HepG2 (cell line): Measurements from ENCODE around the gene RING1. TPM values are rescaled to one million over a fixed set of nuclear protein-coding genes. Genes with fewer than 3 reads are reported as not detected.

ENCODE experiments used
- GTF3A ChIP-seq: sonication (generic); formaldehyde crosslinking; conservative IDR thresholded peaks from 2 replicates; pipeline ENCODE4 v1.4.0; 2020; ENCODE audit warnings: mild to moderate bottlenecking, missing genetic modification reagents
- MAZ ChIP-seq, 2 experiments: sonication (generic) in 1 of 2; formaldehyde crosslinking in 1 of 2; IDR thresholded peaks; 2 replicates each; pipeline versions ENCODE4 v1.5.0 to v1.6.1; 2012 to 2020; ENCODE audit warnings: low read depth in 2 of 2, mild to moderate bottlenecking in 2 of 2, borderline replicate concordance in 1 of 2, improper control_type of control experiment in 1 of 2, low read length in 1 of 2, missing genetic modification reagents in 1 of 2, moderate library complexity in 1 of 2
- RELA ChIP-seq: sonication (generic); formaldehyde crosslinking; IDR thresholded peaks from 2 replicates; pipeline ENCODE4 v1.4.0; 2020; ENCODE audit warnings: missing genetic modification reagents
- SP5 ChIP-seq: IDR thresholded peaks from 2 replicates; pipeline ENCODE4 v1.6.1; 2016; ENCODE audit warnings: low read depth, borderline replicate concordance
- ZFP37 ChIP-seq: sonication (generic); formaldehyde crosslinking; IDR thresholded peaks from 2 replicates; pipeline ENCODE4 v1.4.0; 2020; ENCODE audit warnings: missing genetic modification reagents, borderline replicate concordance
- ZMYM3 ChIP-seq: sonication (generic); formaldehyde crosslinking; IDR thresholded peaks from 2 replicates; pipeline ENCODE4 v1.5.1; 2020; ENCODE audit warnings: mild to moderate bottlenecking, missing genetic modification reagents
- polyA plus RNA-seq, 8 experiments: library from polyadenylated mRNA; depleted of rRNA in 3 of 8; stranded (reverse) in 7 of 8; unstranded in 1 of 8; fragments of >200 nt; fragmentation: Illumina TruSeq in 4 of 8; extraction: Trizol in 4 of 8; gene quantifications; 2 replicates each; pipeline versions ENCODE4 v1.2.1 to v1.2.3, GENCODE V29; 2011 to 2016; ENCODE audit warnings: low read depth in 4 of 8, missing spikeins in 1 of 8, mixed read lengths in 1 of 8; ENCODE audit not compliant: insufficient read depth in 1 of 8
- total RNA-seq, 5 experiments: library from RNA; depleted of rRNA; stranded (reverse); fragments of >200 nt; fragmentation: Illumina TruSeq; extraction: Trizol; gene quantifications; 2 replicates each; pipeline ENCODE4 v1.2.3, GENCODE V29; 2016; ENCODE audit warnings: low read depth in 1 of 5
- TF ChIP-seq, protein P1 (sequence below): sonication (generic); formaldehyde crosslinking; IDR thresholded peaks from 2 replicates; pipeline ENCODE4 v1.4.0; 2020; ENCODE audit warnings: missing genetic modification reagents
- TF ChIP-seq, protein P2 (sequence below): sonication (generic); formaldehyde crosslinking; IDR thresholded peaks from 2 replicates; pipeline ENCODE4 v1.8.0; 2022; ENCODE audit warnings: missing genetic modification reagents, low read depth, mild to moderate bottlenecking, borderline replicate concordance
- TF ChIP-seq, protein P3 (sequence below): sonication (generic); formaldehyde crosslinking; IDR thresholded peaks from 2 replicates; pipeline ENCODE4 v1.4.0; 2020; ENCODE audit warnings: mild to moderate bottlenecking, missing genetic modification reagents
- TF ChIP-seq, protein P4 (sequence below): IDR thresholded peaks from 2 replicates; pipeline ENCODE4 v1.6.1; 2018; ENCODE audit warnings: missing genetic modification reagents
- TF ChIP-seq, protein P5 (sequence below): IDR thresholded peaks from 2 replicates; pipeline ENCODE4 v1.6.1; 2016; ENCODE audit warnings: missing compliant biosample characterization, missing genetic modification reagents, borderline replicate concordance

Gene RING1
- total and polyA plus RNA-seq, 2 of the 13 experiments (the other 11 are each of a cell fraction or from before 2014, with no cell fraction given) = 23.9 to 33.6 TPM

DNA sequence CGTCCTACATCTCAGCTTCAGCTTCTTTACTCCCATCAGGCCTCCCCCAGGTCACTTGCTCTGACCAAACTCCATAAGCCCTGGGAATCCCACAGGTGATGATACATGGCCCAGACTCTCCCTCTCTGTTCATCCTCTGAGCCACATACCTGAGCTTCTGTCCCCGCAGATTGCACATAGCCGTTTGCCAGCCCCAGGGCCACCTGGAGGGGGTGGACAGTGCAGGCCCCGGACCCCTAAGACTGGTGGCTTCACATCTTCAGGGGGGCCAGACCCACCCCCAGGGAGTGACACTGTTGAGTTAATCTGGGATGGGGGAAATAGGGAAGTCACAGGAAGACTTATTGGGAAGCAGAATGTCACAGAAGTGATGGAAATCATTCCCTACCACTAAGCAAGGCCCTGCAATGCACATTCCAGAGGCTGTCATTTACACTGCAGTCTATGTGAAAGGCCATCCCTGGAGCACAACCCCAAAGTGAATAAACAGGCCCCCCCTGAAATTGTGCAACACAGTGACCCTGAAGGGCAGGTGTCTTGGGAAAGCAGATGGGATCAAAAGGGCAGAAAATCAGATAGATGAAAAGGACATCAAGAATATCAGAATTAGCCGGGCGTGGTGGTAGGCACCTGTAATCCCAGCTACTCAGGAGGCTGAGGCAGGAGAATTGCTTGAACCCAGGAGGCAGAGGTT lies 10.0 kb upstream of the RING1 start (continued):
- TF ChIP-seq, protein P1, sequence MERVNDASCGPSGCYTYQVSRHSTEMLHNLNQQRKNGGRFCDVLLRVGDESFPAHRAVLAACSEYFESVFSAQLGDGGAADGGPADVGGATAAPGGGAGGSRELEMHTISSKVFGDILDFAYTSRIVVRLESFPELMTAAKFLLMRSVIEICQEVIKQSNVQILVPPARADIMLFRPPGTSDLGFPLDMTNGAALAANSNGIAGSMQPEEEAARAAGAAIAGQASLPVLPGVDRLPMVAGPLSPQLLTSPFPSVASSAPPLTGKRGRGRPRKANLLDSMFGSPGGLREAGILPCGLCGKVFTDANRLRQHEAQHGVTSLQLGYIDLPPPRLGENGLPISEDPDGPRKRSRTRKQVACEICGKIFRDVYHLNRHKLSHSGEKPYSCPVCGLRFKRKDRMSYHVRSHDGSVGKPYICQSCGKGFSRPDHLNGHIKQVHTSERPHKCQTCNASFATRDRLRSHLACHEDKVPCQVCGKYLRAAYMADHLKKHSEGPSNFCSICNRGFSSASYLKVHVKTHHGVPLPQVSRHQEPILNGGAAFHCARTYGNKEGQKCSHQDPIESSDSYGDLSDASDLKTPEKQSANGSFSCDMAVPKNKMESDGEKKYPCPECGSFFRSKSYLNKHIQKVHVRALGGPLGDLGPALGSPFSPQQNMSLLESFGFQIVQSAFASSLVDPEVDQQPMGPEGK (CRISPR knock-in tag) = peak; percentile 100
- TF ChIP-seq GTF3A (no peak), RELA (CRISPR knock-in tag) (0 out of 2 replicates have a peak, but pooled peaks have one; percentile 21), MAZ (IDR thresholded peaks at IDR 0.05; ENCODE audit: borderline replicate concordance, low read depth, low read length) (peak; percentile 93), MAZ (CRISPR knock-in tag; IDR thresholded peaks at IDR 0.05; ENCODE audit: low read depth) (peak; percentile 91), ZMYM3 (CRISPR knock-in tag) (peak; percentile 84; the same call in 1 of the 2 replicates), SP5 (peak; percentile 94), ZFP37 (CRISPR knock-in tag) (peak; percentile 70; the same call in 1 of the 2 replicates)
- TF ChIP-seq, protein P2, sequence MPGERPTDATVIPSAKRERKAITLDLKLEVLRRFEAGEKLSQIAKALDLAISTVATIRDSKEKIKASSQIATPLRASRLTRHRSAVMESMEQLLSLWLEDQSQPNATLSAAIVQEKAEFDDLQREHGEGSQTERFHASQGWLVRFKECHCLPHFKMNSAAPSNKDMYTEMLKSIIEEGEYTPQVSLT (CRISPR knock-in tag) = no peak
- TF ChIP-seq, protein P3, sequence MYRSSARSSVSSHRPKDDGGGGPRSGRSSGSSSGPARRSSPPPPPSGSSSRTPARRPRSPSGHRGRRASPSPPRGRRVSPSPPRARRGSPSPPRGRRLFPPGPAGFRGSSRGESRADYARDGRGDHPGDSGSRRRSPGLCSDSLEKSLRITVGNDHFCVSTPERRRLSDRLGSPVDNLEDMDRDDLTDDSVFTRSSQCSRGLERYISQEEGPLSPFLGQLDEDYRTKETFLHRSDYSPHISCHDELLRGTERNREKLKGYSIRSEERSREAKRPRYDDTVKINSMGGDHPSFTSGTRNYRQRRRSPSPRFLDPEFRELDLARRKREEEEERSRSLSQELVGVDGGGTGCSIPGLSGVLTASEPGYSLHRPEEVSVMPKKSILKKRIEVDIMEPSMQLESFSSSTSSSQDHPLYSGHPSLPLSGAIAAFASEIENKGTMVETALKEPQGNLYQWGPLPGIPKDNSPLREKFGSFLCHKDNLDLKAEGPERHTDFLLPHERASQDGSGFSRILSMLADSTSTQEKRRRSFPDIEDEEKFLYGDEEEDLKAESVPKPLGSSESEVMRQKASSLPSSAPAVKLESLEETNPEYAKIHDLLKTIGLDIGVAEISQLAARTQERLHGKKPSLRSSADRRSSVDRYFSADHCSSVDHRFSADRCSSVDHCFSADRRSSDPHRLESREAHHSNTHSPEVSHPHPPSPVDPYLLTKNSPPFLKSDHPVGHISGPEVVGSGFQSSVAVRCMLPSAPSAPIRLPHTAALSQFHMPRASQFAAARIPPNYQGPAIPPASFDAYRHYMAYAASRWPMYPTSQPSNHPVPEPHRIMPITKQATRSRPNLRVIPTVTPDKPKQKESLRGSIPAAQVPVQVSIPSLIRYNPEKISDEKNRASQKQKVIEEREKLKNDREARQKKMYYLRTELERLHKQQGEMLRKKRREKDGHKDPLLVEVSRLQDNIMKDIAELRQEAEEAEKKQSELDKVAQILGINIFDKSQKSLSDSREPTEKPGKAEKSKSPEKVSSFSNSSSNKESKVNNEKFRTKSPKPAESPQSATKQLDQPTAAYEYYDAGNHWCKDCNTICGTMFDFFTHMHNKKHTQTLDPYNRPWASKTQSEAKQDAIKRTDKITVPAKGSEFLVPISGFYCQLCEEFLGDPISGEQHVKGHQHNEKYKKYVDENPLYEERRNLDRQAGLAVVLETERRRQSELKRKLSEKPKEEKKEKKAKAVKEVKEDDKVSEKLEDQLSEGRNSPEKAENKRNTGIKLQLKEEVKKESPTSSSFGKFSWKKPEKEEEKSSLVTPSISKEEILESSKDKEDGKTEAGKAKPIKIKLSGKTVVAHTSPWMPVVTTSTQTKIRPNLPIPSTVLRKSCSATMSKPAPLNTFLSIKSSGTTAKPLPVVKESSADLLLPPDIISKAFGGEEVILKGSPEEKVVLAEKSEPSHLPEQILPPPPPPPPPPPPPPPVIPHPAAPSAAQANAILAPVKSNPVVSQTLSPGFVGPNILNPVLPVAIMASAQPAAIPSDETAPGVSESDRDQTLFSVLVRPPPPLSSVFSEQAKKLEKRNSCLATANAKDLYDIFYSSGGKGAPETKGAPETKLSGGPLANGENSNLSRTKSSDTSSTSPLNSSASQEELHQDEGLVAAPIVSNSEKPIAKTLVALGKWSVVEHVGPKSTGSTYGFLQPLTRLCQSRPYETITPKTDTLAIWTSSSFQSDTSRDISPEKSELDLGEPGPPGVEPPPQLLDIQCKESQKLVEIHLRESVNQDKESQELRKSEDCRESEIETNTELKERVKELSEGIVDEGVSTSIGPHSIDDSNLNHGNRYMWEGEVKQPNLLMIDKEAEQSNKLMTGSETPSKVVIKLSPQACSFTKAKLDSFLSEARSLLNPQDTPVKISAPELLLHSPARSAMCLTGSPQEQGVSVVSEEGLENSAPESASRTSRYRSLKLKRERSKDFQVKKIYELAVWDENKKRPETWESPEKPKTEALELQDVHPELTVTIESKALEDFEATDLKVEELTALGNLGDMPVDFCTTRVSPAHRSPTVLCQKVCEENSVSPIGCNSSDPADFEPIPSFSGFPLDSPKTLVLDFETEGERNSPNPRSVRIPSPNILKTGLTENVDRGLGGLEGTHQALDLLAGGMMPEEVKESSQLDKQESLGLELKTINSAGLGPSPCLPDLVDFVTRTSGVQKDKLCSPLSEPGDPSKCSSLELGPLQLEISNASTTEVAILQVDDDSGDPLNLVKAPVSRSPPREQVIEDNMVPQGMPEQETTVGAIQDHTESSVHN (CRISPR knock-in tag) = peak; percentile 94
- TF ChIP-seq, protein P4, sequence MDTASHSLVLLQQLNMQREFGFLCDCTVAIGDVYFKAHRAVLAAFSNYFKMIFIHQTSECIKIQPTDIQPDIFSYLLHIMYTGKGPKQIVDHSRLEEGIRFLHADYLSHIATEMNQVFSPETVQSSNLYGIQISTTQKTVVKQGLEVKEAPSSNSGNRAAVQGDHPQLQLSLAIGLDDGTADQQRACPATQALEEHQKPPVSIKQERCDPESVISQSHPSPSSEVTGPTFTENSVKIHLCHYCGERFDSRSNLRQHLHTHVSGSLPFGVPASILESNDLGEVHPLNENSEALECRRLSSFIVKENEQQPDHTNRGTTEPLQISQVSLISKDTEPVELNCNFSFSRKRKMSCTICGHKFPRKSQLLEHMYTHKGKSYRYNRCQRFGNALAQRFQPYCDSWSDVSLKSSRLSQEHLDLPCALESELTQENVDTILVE (CRISPR knock-in tag) = peak; percentile 99
- TF ChIP-seq, protein P5, sequence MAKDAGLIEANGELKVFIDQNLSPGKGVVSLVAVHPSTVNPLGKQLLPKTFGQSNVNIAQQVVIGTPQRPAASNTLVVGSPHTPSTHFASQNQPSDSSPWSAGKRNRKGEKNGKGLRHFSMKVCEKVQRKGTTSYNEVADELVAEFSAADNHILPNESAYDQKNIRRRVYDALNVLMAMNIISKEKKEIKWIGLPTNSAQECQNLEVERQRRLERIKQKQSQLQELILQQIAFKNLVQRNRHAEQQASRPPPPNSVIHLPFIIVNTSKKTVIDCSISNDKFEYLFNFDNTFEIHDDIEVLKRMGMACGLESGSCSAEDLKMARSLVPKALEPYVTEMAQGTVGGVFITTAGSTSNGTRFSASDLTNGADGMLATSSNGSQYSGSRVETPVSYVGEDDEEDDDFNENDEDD = no peak
